Iris pigment epithelial cell (primary cell): ENCODE data around the gene GAB3.

Source experiments
- DNase-seq: peaks from one replicate; pipeline ENCODE4 v3.0.0-alpha.2; 2011; ENCODE audit warnings: low read depth

Gene GAB3, protein sequence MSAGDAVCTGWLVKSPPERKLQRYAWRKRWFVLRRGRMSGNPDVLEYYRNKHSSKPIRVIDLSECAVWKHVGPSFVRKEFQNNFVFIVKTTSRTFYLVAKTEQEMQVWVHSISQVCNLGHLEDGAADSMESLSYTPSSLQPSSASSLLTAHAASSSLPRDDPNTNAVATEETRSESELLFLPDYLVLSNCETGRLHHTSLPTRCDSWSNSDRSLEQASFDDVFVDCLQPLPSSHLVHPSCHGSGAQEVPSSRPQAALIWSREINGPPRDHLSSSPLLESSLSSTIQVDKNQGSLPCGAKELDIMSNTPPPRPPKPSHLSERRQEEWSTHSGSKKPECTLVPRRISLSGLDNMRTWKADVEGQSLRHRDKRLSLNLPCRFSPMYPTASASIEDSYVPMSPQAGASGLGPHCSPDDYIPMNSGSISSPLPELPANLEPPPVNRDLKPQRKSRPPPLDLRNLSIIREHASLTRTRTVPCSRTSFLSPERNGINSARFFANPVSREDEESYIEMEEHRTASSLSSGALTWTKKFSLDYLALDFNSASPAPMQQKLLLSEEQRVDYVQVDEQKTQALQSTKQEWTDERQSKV

DNA sequence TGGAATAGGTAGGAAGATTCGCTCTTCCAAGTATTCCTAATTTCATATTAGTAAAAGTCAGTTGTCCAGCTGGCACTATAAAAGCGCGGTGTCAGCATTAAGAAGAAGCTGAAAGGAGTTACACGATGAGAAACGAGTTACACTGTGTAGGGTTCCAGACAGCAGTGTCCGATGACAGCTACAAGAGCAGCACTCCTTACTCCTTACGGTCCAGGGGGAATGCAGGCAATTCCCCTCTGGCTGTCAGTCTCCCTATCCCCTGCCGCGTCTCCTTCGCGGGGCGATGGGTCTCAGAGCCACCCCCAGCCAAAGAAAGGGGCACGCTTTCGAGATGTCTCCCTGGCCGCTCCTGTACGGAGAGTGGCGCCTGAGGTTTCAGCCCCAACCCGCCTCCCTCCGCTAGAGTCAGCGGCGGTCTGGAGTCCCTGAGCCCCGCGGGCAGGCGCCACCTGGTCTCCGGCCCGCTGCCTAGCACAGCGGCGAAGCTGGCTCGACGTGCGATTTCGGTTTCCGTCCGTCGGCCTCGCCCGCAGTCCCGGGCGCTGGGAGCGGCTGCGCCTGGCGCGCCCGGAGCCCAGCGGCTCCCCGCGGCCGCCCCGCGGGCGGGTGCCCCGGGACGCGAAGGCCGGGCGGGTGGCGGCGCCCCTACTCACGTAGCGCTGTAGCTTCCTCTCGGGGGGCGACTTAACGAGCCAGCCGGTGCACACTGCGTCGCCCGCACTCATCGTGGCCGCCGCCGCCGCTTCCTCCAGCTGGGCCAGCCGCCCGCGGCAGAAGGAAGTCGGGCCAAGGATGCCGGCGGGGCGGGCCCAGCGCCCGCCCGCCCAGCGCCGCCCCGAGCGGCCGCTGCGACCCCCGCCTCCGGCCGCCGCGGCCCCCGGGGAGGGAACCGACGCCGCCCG lies at the start of gene GAB3:
Gene GAB3, minus strand, starts transcription at position 777 of the 902 bp plus-strand sequence. Its CDS starts 52 bp downstream, at position 725.
- peak; percentile 34 for DNase-seq

DNA sequence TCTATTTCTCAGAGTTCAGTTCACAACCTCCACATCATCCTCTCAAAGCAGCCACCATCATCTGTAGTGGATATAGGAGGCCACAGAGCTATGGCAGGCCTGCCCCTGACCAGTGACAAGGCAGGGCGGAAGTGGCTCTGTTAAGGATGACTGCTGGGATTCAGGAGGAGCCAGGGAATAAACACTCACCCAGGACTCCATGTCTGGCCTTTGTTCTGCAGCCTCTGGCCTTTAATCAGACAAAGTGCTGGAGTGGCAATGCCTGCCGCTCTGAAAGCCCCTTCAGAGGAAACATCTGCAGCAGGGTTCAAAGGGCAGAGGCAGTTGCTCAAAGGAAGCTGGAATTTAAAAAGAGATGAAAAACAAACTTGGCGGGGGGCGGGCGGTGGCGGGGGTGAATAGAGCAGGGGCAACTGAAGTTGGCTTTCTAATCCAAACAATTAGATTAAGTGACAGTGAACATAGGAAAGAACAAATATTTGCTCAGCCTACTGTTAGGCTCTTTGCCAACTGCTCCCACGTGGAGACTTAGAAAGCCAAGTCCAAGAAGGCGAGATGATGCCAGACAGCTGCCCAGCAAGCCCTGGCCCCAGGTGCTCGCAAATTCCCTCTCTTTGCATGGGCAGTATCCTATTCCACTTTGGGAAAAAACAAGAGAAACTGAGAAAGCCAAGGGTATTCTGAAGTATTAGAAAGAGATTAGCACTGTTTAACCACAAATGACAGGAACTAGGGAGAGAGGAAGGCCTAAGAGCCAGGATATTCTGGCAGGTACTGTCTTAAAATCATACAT lies 48.9 kb upstream of the GAB3 start:
- peak; percentile 31 for DNase-seq

DNA sequence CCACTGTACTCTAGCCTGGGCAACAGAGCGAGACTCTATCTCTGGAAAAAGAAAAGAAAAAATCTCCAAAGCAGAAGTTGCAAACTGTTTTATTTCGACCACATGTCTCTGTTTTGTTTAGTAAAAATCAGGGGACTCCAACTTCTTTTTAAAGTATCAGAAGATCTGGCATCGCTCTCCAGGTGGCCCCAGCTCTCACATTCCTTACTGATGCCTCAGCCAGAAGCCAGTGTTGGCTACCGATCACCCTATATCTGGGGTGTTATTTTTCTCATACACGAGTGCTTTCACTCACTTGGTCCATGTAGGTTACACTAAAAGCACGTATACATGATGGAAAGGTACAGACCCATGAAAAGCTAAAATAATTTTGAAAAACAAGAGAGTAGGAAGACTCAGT lies 46.1 kb upstream of the GAB3 start:
- DNase-seq, result peak; percentile 34

DNA sequence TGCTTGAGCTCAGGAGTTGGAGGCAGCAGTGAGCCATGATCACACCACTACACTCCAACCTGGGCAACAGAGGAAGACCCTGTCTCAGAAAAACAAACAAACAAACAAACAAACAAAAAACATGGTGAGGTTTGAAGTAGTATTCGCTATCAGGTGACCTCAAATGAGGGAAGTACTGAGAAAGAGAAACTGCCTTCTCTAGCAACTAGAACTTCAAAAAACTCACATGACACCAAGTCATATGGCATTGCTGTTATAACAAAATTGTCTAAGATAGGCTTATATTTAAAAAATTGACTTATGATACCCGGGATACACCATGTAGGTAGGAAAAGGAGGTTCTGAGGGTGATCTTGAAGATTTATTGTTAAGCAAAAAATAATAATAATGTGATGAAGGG lies 44.1 kb upstream of the GAB3 start:
- DNase-seq, result no peak

- no peak for DNase-seq
Observed at GRCh38 chrX:154793084-154793795, 42.4 kb upstream of the GAB3 start.

- DNase-seq, result no peak
Observed at GRCh38 chrX:154791939-154792338, 41.1 kb upstream of the GAB3 start.

GRCh38 chrX:154791467-154791866 lies 40.6 kb upstream of the GAB3 start:
- DNase-seq, result no peak

DNA sequence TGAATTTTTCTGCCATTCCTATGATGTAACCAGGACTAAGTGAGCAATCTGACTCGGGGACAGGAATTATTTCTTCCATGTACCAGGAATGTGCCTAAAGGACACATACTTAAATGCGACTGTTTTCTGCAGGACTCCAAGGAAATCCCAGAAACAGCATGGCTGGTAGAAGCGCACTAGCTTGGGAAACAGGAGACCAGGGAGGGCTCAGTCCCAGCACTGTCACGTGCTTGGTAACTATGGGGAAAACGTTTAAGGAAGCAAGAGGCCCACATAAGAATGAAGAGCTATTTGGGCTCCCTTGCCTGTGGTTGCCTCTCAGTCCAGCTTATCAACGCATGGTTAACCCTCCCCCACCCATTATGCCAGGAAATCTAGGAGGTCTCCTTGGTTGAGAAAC lies 34.8 kb upstream of the GAB3 start:
- no peak for DNase-seq

GRCh38 chrX:154784149-154784995 lies 33.5 kb upstream of the GAB3 start:
- no peak for DNase-seq

DNA sequence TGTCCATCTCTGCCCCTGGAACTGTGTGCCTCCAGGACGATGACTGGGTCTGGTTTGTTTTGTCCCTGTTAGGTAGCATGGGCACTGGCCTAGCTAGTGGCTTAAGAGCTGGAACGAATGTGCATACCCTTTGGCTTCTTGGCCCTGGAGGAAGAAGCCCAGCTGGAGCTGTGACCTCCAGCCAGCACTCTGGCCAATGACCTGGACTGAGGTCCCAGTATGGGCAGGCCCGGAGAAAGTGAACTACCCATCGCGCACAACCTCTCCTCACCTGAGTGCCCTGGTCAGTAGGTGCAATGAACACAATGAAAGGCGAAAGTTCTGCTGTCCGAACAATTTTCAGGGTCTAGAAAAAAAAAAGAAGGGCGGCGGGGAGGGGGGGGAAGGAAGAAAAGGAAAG lies 30.1 kb upstream of the GAB3 start:
- DNase-seq, result no peak

- DNase-seq, result peak; percentile 64
Observed at GRCh38 chrX:154779261-154779660, 28.4 kb upstream of the GAB3 start.

DNA sequence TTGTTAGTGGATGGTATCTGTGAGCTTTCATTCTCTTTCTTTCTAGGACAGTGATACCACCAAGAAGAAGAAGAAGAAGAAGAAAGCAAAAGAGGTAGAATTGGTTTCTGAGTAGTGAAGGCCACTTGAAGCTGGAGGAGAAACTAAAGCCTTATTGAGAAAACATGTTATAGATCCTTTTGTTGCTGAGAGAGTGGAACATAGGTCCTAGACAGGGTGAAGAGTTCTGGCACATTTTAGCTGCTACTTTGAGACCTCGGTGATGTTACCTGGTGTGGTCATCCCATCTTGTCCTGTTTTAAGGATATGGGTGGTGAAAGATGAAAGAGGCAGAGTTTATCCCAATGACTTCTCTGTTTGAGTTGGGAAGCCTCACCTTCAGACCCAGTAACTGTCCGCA lies 25.9 kb upstream of the GAB3 start:
- no peak for DNase-seq

DNA sequence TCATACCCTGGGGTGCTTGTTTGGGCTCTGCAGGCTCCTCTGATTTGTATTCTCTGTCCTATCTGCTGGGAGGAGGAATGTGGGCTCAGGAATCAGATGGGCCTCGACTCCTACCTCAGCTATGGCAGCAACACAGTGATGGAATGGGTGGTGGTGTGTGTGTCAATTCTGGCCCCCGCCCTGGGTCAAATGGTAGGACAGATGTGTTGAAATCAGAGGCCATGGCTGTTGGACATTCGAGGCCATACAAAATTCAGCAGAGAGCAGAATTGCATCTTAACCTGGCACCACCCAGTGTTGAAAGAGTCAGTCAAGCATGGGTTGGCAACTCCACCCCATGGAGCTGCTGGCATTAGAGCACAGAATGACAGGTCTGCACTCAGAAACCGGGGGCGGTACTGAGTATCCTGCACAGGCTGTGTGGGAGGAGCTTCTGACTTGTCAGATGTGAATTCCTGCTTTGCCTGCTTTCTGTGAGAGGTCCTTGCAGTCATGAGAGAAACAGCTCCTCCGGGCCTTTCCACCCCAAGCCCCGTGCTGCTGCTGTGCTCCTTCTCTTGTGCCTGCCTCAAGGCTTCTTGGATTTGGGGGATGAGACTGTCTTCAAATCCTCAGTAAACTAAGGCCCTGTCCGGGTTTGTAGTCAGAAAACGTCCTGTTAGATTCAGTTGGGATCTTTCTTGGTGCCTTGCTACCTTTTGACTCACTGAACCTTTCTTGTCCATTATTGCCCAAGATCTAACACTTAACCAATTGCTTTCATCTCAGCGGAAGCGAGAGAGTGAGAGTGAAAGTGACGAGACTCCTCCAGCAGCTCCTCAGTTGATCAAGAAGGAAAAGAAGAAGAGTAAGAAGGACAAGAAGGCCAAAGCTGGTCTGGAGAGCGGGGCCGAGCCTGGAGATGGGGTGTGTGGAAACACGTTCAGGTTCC lies 24.8 kb upstream of the GAB3 start:
- DNase-seq, result peak; percentile 33

DNA sequence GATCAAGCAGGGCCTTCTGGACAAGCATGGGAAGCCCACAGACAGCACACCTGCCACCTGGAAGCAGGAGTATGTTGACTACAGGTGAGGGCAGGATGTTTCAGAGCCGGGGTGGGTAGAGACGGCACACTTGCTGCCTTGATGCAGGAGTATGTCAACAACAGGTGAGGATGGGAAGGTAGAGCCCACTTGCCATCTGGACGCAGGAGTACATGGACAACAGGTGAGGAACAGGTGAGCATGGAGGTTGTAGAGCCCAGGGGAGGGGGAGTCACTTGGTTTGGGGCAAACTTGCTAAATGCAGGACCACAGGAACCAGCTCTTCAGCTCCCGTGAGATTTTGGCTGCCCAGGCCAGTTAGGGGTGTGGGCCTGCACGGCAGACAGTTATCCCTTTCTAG lies 23.7 kb upstream of the GAB3 start:
- DNase-seq, result no peak

- peak; percentile 92 for DNase-seq
Observed at GRCh38 chrX:154762537-154763296, 11.8 kb upstream of the GAB3 start, which contains the start of gene DKC1. TSS of gene DKC1 (plus strand) at chrX:154762864. CDS start at chrX:154762966, 102 bp downstream.

DNA sequence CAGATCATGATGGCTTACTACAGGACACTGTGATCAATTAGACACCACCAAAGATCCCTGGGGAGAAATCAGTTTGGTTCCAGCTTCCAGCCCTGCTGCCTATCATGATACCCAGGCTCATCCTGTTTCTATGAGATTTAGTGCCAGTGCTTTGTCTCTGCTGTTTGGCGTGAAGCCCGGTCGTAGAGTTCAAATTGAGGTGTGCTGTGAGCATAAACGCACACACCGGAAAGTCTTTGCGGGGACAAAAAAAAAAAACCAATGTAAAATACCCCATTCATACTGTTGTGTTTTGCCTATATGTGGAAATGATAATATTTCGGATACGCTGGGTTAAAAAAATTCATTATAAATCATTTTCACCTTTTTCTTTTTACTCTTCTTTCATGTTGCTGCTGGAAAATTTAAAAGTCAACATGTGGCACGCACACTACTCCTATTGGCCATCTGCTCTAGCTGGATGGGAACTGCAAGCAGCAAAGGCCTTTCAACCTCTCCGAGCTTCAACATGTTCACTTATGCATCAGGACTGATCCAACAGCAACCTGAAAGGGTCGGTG lies 11.2 kb upstream of the GAB3 start:
- DNase-seq, result peak; percentile 6

DNA sequence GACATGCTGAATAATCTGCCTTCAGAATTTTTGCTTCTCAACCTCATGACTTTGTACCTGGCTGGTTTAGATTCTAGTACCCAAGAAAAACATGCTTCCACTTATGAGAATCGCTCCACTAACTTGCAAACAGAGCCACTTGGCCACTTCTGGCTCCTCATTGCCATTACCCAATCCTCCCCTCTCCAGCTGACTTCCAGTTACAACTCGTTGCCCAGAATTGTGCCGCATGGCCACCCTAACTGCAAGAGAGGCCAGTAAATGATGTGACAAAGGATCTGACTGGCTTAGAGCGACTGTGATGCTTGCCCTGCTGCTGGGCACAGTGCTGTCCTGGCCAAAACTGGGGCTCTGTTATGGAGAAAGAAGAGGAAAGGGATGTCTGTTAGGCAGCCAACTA lies 7.8 kb upstream of the GAB3 start:
- no peak for DNase-seq
